BJ (cell line): ENCODE results near the gene SLC7A6OS. TPM values are rescaled to one million over a fixed set of nuclear protein-coding genes. Genes with fewer than 3 reads are reported as not detected.

Experiments
- CTCF ChIA-PET: fragments of 350-600 bp; formaldehyde crosslinking; extraction: SDS; loops from one replicate; lab custom pipeline; 2021; ENCODE audit warnings: antibody characterized with exemption, inconsistent platforms; lab: Yijun Ruan, JAX
- POLR2A ChIA-PET: fragments of 300-600 bp; sonication (Branson Sonifier 250); formaldehyde crosslinking; extraction: SDS; loops from one replicate; lab custom pipeline; 2021; ENCODE audit warnings: antibody characterized with exemption; lab: Charles Lee
- DNase-seq: peaks from one replicate; pipeline ENCODE4 v3.0.0-alpha.2; 2011; ENCODE audit warnings: low read depth
- H3K27me3 ChIP-seq: 2 replicates; pipeline ENCODE4 v1.6.0; 2011; ENCODE audit warnings: low read length; ENCODE audit not compliant: control insufficient read depth, insufficient read depth
- H3K36me3 ChIP-seq: 2 replicates; pipeline ENCODE4 v1.5.1; 2011; ENCODE audit warnings: low read length; ENCODE audit not compliant: control insufficient read depth, insufficient read depth
- H3K4me3 ChIP-seq: 2 replicates; pipeline ENCODE4 v1.5.1; 2011; ENCODE audit warnings: low read depth, mild to moderate bottlenecking, control low read depth, low read length
- polyA plus RNA-seq: library from polyadenylated mRNA; depleted of rRNA; stranded (reverse); fragments of >200 nt; gene quantifications from 2 replicates; pipeline ENCODE4 v1.2.3, GENCODE V29; 2011
- TF ChIP-seq, protein P1 (sequence below): IDR thresholded peaks from 2 replicates; pipeline ENCODE4 v1.5.1; 2011; ENCODE audit warnings: low read depth, mild to moderate bottlenecking, control low read depth, inconsistent platforms, low read length, moderate library complexity; ENCODE audit not compliant: insufficient read depth

SLC7A6OS gene
- polyA plus RNA-seq, 1 experiment = 5.3 TPM

DNA sequence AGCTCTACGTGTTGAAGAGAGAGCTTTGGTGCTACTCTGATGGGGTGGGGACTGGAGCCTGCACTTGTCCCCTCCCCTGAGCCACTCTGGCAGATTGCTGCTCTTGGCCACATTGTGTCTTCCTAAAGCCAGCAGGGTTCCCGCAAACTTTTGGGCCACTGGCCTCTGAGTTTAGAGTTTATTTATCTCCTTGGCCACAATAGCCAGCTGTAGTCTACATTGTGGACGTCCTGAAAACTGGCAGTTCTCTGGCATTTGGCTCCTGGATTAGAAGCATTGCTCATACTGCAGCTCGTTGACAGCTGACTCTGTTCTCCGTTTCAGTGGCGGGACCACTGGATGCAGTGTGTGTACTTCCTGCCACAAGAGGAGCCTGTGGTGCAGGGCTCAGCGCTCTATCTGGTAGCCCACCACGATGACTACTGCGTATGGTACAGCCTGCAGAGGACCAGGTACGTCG, 34.6 kb upstream of the SLC7A6OS start:
- H3K36me3 ChIP-seq = peaks cover 29% of the 10 kb centered on the region
- no peak overlapping the region for H3K4me3 ChIP-seq
- ChIA-PET CTCF (interaction anchor here (0.9 to 1.4 kb wide), 2 partner anchors 13 to 51 kb away, joined by 3 to 4 read pairs; no protein-coding TSS in a partner anchor), POLR2A (no interaction called here)
- no peaks in the 10 kb centered on the region for H3K27me3 ChIP-seq
- TF ChIP-seq, protein P1, sequence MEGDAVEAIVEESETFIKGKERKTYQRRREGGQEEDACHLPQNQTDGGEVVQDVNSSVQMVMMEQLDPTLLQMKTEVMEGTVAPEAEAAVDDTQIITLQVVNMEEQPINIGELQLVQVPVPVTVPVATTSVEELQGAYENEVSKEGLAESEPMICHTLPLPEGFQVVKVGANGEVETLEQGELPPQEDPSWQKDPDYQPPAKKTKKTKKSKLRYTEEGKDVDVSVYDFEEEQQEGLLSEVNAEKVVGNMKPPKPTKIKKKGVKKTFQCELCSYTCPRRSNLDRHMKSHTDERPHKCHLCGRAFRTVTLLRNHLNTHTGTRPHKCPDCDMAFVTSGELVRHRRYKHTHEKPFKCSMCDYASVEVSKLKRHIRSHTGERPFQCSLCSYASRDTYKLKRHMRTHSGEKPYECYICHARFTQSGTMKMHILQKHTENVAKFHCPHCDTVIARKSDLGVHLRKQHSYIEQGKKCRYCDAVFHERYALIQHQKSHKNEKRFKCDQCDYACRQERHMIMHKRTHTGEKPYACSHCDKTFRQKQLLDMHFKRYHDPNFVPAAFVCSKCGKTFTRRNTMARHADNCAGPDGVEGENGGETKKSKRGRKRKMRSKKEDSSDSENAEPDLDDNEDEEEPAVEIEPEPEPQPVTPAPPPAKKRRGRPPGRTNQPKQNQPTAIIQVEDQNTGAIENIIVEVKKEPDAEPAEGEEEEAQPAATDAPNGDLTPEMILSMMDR = no peak
- DNase-seq = no peak

DNA sequence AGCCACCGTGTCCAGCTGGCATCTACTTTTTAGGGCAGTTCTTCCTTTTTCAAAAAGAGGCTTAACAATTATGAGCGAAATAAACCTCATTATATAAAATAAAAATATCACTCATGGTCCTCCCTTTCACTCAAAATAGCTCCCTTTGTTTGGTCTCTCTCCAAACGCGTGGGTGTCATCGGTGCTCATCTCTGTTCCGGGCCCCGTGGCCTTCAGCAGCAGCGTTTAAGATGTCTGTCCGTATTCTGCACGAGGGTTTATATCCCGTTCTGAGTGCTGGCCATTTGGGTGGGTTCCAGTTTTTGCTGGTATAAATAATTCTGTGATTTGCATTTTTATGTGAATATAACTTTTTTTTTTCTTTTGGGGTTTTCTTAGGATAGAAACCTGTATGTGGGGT, 33.5 kb upstream of the SLC7A6OS start:
- ChIA-PET POLR2A (no interaction called here), CTCF (interaction anchor here (1.0 kb wide), 2 partner anchors 16 to 24 kb away, joined by 3 to 4 read pairs; no protein-coding TSS in a partner anchor)
- Histone ChIP-seq H3K36me3 (peaks cover 27% of the 10 kb centered on the region), H3K4me3 (no peak overlapping the region), H3K27me3 (no peaks in the 10 kb centered on the region)
- DNase-seq = no peak
- TF ChIP-seq, protein P1 = no peak

DNA sequence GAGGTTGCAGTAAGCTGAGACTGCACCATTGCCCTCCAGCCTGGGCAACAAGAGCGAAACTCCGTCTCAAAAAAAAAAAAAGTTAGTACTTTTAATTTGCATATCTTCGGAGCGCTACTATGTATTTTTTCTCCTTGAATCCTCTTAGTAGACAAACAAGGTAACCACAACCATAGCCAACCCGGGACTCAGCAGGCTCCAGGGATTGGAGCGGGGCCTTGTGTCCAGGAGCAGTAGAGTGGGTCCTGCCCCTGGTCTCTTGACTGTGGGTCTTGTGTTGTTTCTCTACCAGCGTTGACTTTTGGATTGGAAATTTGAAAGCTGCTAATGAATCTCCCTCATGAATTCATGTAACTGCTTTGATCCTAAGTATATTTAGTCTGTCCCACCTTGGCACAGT, 32.4 kb upstream of the SLC7A6OS start:
- TF ChIP-seq, protein P1 = no peak
- ChIA-PET POLR2A (no interaction called here), CTCF (interaction anchor here (1.0 to 1.4 kb wide), 2 partner anchors 14 to 25 kb away, joined by 3 read pairs; no protein-coding TSS in a partner anchor)
- no peaks in the 10 kb centered on the region for H3K27me3 ChIP-seq
- H3K36me3 ChIP-seq = peaks cover 26% of the 10 kb centered on the region
- no peak overlapping the region for H3K4me3 ChIP-seq
- DNase-seq = no peak

DNA sequence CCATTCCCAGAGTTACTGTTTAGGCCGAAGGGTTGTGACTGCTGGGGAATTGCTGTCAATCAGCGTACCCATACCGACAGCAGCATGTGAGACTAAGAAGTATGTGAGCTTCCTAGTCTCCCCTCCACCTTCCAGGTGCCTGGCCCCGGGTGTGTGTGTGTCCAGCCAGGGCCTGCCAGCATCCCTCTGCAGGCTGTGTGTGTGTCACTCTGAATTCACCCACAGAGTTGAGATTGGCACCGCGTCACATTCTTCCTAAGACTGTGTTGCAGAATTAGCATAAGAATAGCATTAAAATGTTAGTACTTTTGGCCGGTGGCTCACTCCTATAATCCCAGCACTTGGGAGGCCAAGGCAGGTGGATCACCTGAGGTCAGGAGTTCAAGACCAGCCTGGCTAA, 31.9 kb upstream of the SLC7A6OS start:
- Histone ChIP-seq H3K4me3 (no peak overlapping the region), H3K36me3 (peaks cover 27% of the 10 kb centered on the region), H3K27me3 (no peaks in the 10 kb centered on the region)
- no peak for DNase-seq
- ChIA-PET POLR2A (no interaction called here), CTCF (interaction anchor here (1.4 to 2.3 kb wide), 2 partner anchors 14 to 85 kb away, joined by 3 to 6 read pairs; no protein-coding TSS in a partner anchor)
- TF ChIP-seq, protein P1 = no peak

DNA sequence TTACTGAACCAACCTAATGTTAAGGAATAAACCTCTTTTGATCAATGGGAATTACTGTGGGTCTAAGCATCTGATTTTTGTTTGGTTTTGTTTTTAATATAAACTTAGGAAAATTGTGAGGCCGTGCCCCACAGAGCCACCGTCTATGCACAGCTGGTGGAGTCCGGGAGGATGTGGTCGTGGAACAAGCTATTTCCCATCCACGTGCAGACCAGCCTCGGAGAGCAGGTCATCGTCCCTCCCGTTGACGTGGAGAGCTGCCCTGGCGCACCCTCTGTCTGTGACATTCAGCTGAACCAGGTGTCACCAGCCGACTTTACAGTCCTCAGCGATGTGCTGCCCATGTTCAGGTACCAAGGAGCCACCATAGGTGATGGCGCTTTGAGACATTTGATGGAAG, 28.5 kb upstream of the SLC7A6OS start:
- CTCF ChIA-PET = interaction anchor here (1.1 to 2.1 kb wide), 5 partner anchors 11 to 78 kb away, joined by 3 to 14 read pairs (median 8); partner anchors contain the start of gene SLC7A6
- Histone ChIP-seq H3K4me3 (no peak overlapping the region), H3K27me3 (no peaks in the 10 kb centered on the region), H3K36me3 (peaks cover 17% of the 10 kb centered on the region)
- TF ChIP-seq, protein P1 = no peak
- DNase-seq = no peak
- POLR2A ChIA-PET = no interaction called here
